Dedifferentiated amniotic fluid mesenchymal stem cell (primary cell): ENCODE data around the gene TRAPPC2L.

Experiments
- DNase-seq: peaks from one replicate; pipeline ENCODE4 v3.0.0-alpha.2; 2016; ENCODE audit errors: extremely low spot score

The TRAPPC2L gene

GRCh38 chr16:88859381-88860091 is 2.6 kb downstream of the TRAPPC2L start:
- no peak for DNase-seq

DNA sequence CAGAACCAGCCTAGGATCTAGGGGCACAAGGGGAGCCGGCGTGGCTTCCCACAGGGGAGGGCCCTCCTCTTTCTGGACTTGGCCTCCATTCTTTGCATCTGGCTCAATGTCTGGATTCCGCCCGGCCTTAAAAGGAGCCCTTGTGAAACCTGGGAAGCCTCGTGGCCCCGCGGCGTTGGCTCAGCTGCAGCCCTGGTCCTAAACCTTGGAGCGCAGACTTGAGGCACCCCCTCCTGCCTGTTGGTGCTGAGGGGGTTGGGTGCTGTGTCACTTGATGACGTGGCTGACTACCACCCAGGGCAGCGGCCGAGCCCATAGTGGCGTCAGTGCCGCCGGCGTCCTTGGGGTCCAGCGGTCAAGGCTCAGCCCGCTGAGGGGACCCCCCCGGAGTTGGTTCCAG is 4.4 kb downstream of the TRAPPC2L start:
- no peak for DNase-seq

DNA sequence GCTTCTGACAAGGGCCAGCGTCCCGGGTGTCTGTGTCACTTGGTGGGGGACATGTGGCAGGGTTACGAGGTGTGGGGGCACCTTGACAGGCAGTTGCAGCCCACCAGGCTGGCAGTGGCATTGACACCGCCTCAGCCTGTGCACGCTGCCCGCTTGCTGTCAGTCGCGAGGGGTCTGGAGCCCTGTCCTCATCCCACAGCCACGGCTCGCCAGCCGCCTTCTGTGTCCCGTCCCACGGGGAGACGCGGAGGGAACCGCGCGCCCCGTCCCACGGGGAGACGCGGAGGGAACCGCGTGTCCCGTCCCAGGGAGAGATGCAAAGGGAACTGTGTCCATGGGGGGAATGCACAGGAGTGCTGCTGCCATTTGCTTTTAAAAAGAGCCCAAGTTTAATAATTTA is 6.0 kb downstream of the TRAPPC2L start:
- DNase-seq = no peak

DNA sequence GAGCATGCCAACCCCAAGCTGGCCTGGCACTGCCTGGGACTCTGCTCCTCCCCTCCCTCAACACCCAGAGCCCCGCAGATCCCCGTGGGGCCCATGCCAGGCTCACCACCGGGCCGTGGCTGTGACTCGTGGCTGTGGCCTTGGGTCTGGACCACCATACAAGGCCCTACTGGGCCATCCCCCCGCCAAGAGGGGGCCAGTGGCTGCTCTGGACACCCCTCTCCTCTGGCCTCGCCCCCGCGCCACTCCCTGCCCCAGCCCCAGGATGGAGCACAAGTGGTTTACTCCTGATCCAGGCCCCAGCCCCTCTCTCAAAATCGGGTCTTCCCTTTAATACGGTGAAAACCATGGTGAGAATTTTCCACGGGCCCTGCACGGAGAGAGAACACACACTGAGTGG is 6.5 kb downstream of the TRAPPC2L start:
- no peak for DNase-seq

- DNase-seq = no peak
Measured at GRCh38 chr16:88864099-88864498, 7.2 kb downstream of the TRAPPC2L start.

DNA sequence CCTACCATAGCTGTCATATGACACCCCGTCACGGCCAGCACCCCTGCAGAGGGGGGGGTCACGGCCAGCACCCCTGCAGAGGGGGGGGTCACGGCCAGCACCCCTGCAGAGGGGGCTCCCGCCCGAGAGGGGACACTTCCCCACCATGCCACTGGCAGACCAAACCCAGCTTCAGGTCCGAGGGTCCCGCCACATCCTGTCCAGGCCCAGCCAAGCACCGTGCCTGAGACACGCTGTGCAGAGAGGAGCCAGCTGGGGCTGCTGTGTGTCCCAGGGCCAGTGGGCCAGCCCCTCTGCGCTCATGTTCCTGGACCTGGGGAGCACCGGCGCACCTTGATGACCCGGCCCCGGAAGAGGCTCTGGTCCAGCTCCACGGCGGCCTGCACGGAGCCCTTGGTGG is 7.6 kb downstream of the TRAPPC2L start:
- DNase-seq = no peak

DNA sequence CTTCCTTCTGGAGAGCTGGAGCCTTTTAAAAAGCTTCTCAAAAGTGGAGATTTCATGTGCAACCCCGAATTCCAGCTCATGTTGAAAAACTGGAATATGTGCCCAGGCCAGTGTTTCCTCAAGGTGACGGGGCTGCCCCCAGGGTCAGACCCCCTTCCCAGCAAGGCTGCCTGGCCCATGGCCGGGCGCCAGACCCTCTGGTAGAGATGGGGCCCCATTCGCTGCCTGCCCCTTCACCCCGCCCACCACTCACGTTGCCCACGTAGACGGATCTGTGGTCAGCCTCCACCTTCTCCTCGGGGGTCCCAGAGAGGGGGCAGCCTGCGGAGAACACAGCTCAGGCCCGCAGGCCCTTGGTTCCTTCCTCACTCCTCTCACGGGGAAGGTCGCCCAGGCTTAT is 8.4 kb downstream of the TRAPPC2L start:
- DNase-seq = no peak

GRCh38 chr16:88865742-88866141 is 8.8 kb downstream of the TRAPPC2L start:
- DNase-seq = no peak

DNA sequence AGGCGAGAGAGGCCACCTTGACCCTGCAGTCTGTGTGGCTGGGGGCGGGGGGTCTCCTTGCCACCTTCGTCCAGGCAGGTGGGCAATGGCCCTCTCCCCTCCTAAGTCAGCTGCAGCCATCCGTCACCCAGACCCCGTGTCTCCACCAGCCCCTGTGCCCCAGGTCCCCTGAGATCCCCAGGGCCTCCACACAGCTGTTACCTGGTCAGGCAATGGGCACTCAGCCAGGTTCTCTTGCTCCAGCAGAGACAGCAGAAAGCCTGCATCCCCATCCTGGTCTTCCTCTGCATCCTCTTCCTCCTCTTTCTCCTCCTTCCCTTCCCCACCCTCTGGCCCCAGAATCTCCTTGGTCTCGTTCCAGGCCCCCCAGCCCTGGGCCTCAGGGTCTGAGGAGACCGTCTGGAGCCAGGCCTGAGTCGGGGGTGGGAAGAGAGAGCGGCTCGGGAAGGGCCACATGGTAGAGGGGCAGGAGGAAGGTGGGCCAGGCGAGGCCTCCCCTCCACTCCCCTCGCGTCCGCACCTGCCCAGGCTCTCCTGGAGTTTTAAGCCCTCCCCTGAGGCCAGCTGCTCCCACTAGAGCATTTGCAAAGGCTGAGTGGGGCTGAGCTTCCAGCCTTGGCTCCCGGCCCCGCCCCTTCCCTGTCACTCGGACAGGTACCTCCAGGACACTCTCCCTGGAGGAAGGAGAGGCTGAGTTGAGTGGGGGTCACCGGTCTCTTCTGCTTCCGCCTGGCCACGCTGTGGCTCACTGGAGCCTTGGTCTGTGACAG is 9.4 kb downstream of the TRAPPC2L start, which contains the start of gene PABPN1L:
Gene PABPN1L, minus strand, starts transcription at position 510 of the 770 bp plus-strand sequence. Its CDS starts 54 bp downstream, at position 456.
- no peak for DNase-seq

DNA sequence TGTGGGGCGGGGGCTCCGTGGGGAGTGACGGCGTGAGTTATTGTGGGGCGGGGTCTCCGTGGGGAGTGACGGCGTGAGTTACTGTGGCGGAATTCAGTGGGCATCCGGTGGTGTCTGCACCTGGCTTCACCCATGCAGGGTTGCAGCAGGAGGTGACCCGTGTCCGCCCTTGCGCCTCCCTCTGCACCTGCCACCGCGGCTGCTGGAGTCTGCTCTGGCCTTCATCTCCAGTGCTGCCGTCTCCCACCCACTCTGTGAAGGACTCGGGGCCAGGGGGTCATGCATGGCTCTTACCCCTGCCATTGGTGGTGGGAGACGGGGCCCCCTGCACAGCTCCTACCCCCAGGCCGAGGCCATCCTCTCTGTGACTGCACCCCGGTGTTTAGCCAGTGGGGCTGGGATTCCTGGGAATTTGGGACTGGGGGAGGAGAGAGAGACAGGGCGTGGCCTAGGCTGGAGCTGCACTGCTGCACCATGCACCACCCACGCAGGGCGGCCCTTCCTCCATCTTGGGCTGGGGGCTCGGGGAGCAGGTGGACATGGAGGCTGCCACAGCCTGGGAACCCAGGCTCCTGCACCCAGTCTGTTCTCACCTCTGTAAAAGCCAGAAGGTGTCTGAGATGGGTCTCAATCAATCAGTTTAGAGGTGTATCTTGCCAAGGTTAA is 10.8 kb downstream of the TRAPPC2L start:
- no peak for DNase-seq

- no peak for DNase-seq
Measured at GRCh38 chr16:88868974-88869672, 12.2 kb downstream of the TRAPPC2L start.

DNA sequence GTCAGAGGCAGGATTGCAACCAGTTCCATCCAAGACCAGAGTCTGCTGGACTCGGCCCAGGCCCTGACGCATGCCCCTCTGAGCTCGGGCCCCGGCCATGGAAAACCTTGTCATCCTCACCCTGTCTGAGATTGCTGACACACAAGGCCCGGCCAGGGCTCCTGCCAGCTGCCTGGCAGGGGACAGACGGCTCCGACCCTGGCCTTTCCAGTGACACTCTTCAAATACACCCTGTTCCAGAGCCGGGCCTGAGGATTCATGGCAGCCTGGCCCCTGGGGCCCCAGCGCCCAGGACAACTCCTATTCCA is 12.7 kb downstream of the TRAPPC2L start:
- no peak for DNase-seq

GRCh38 chr16:88870608-88871348 is 13.9 kb downstream of the TRAPPC2L start:
- no peak for DNase-seq

- no peak for DNase-seq
Measured at GRCh38 chr16:88871349-88871702, 14.4 kb downstream of the TRAPPC2L start.

DNA sequence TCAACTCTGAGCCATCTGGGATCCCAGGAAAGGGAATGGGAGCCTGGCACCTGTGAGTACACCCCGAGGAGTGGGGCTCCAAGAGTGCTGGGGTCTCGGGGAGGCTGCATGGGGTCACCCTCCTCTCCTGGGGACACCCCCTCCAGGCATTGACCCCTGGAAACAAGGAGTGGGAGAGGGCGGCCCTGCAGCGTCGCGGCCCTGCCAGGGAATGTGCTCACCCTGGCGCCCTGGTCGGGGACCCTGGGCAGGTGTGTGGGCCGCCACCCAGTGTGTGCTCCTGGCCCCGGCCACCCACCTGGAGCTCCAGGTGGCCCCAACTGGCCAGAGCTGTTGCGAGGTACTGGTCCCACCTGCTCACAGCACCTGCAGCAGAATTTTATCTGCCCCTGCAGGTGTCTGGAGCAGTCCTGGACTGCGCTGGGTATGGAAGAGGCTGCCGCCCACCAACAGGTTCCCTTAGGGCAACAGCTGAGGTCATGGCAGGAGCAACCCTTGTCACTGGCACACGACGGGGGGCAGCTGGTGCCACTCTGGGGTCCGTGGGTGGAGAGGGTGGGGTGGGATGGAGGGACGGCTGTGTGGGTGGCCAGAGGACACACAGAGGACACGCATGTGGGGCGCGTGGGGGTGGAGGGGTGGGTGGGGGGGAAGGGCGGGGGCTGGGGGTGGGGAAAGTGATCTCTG is 14.9 kb downstream of the TRAPPC2L start:
- no peak for DNase-seq

- DNase-seq = no peak
Measured at GRCh38 chr16:88872650-88873331, 15.9 kb downstream of the TRAPPC2L start.

DNA sequence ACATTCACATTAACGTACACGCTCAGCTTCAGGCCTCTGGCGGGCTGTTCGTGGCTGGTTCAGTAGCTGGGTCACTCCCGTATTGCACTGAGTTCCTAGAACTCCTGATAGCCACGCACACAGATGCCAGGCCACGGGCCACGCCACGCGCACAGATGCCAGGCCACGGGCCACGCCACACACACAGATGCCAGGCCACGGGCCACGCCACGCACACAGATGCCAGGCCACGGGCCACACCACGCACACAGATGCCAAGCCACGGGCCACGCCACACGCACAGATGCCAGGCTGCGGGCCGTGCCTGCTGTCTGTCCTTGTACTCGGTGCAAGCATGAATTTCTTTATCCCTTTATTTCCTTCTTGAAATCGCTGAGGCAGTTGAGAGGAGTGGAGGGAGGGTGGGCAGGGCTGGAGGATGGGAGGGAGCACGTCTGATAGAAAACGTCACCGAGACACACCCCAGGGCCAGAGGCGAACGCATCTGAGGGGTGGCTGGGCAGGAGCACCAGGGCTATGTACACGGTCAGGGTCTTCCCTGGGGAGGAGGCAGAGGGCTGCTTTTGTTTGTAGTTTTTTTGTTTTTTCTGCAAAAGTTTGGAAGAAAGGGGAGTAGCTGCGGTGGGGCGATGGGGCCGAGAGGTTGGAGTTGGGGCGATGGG is 18.1 kb downstream of the TRAPPC2L start:
- DNase-seq = no peak

DNA sequence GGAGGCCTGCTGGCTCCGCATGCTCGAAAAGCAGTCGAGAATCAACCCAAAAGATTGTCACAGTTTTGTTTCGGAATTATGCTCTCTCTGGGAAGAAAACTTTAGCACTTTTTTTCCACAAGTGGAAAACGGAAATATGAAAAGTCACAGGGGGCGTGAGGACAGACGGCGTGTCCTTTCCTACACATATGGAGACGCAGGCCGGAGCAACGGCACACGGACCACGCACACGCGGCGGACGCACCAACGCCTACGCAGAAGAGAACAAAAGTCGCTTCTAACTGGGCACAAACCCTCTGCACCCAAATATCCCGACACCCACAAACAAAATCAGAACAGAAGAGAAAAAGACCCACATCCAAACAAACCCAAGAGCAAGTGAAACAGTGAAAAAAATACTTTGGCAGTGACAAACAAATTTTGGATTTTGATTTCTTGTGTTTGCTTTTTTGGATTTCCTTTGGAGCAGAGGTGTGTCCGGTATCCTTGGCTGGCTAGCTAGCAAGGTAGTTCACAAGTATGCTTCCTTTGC is 18.8 kb downstream of the TRAPPC2L start:
- DNase-seq = no peak

DNA sequence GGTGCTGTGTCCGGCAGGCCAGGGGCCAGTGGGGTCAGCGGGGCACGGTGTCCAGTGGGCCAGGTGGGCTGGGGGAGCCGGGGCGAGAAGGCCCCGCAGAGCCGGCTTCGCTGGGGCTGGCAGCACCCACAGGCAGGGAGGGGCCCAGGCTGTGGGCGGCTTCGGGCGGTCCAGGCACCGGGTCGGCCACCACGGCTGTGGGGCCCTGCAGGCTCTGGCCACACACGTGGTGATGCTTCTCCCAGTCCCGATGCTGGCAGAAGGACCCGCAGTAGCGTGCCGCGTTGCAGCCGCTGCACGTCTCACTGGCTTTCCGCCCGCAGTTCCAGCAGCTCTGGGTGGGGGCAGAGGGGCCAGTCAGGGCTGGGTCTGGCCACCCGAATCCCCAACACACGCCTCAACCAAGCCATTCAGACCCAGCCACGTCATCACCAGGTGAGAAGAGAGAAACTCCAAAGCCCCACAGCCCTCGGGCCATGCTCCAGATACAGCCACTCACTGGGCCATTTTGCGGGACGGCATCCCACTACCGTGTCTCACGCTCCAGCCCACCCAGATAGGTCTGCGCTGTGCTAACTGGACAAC is 20.1 kb downstream of the TRAPPC2L start:
- DNase-seq = no peak
